PFSK-1 (cell line): ENCODE data around the gene TRPT1.

Experiments
- FOXP2 ChIP-seq: optimal IDR thresholded peaks from 2 replicates; pipeline ENCODE3; 2011; ENCODE audit warnings: borderline replicate concordance, control low read depth, inconsistent platforms; ENCODE audit not compliant: insufficient read depth; ENCODE audit errors: extremely low read length, extremely low read depth
- POLR2AphosphoS5 ChIP-seq: IDR thresholded peaks from 2 replicates; pipeline ENCODE4 v1.6.1; 2012; ENCODE audit warnings: low read depth, mild to moderate bottlenecking, control low read depth, low read length, moderate library complexity
- REST ChIP-seq, 2 experiments: IDR thresholded peaks; 2 replicates each; pipeline versions ENCODE4 v1.6.1 to v1.8.0; 2011 to 2012; ENCODE audit warnings: low read depth in 2 of 2, low read length in 2 of 2, control low read depth in 1 of 2, inconsistent platforms in 1 of 2, mild to moderate bottlenecking in 1 of 2, moderate library complexity in 1 of 2; ENCODE audit not compliant: insufficient read depth in 1 of 2
- SIN3A ChIP-seq: IDR thresholded peaks from 2 replicates; pipeline ENCODE4 v1.6.1; 2012; ENCODE audit warnings: mild to moderate bottlenecking, low read length, moderate library complexity, borderline replicate concordance; ENCODE audit not compliant: insufficient read depth
- TAF1 ChIP-seq: IDR thresholded peaks from 2 replicates; pipeline ENCODE4 v1.6.1; 2012; ENCODE audit warnings: low read length, control low read depth, borderline replicate concordance; ENCODE audit not compliant: insufficient read depth

TRPT1 gene

DNA sequence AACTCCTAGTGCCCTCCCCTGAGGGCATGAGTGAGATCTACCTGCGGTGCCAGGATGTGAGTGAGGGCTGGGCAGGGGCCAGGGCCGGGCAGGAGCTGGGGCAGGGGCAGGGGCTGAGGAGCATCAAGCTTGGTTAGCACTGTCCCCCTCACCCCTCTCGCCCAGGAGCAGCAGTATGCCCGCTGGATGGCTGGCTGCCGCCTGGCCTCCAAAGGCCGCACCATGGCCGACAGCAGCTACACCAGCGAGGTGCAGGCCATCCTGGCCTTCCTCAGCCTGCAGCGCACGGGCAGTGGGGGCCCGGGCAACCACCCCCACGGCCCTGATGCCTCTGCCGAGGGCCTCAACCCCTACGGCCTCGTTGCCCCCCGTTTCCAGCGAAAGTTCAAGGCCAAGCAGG lies 5.7 kb downstream of the TRPT1 start:
- no peak for TF ChIP-seq SIN3A
- no peak for TF ChIP-seq FOXP2
- no peak for TF ChIP-seq POLR2AphosphoS5
- TF ChIP-seq TAF1 = no peak

DNA sequence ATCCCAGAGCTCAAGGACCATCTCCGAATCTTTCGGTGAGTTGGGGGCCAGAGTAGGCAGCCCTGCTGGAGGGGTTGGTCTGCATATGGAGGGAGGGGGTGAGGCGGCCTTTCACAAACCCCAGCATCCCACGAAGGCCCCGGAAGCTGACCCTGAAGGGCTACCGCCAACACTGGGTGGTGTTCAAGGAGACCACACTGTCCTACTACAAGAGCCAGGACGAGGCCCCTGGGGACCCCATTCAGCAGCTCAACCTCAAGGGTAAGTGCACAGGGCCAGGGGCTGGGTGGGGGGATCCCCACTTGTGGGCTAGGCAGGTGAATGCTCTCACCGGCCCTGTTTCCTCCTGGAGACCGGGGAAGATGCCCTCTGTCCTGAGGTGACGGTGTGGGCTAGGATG lies 6.2 kb downstream of the TRPT1 start:
- no peak for TF ChIP-seq FOXP2
- TF ChIP-seq REST (IDR thresholded peaks at IDR 0.05; ENCODE audit: insufficient read depth in 1 of 2, low read depth in 2 of 2, low read length in 2 of 2) = no peak
- TF ChIP-seq POLR2AphosphoS5 = no peak
- TF ChIP-seq TAF1 = no peak
- no peak for TF ChIP-seq SIN3A

DNA sequence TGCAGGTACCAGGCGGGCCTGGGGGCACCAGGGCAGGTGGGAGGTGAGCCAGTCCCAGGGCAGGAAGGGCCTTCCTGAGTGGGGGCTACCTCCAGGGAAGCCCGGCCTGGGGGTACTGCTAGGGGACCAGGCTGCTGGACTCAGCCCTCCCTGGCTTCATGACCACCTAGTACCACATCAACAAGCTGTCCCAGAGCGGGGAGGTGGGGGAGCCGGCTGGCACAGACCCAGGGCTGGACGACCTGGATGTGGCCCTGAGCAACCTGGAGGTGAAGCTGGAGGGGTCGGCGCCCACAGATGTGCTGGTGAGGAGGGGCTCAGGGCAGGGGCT lies 6.7 kb downstream of the TRPT1 start:
- TF ChIP-seq SIN3A (no peak), TAF1 (no peak), FOXP2 (no peak), POLR2AphosphoS5 (no peak), REST (IDR thresholded peaks at IDR 0.05; ENCODE audit: insufficient read depth in 1 of 2, low read depth in 2 of 2, low read length in 2 of 2) (no peak)

GRCh38 chr11:64218628-64219353 lies 7.2 kb downstream of the TRPT1 start:
- no peak for TF ChIP-seq POLR2AphosphoS5
- no peak for TF ChIP-seq FOXP2
- TF ChIP-seq REST (IDR thresholded peaks at IDR 0.05; ENCODE audit: insufficient read depth in 1 of 2, low read depth in 2 of 2, low read length in 2 of 2) = no peak
- no peak for TF ChIP-seq SIN3A
- no peak for TF ChIP-seq TAF1

GRCh38 chr11:64216879-64217278 lies 9.1 kb downstream of the TRPT1 start:
- TF ChIP-seq REST (IDR thresholded peaks at IDR 0.05; ENCODE audit: insufficient read depth in 1 of 2, low read depth in 2 of 2, low read length in 2 of 2) = no peak
